ENCODE data around the gene POFUT2. TPM values are rescaled to one million over a fixed set of nuclear protein-coding genes. Genes with fewer than 3 reads are reported as not detected.

POFUT2 gene
- total RNA-seq, 4 donors from 2014 or later = 6.2 to 49.7 (median 24.6) TPM

- no peak for TF ChIP-seq POLR2A (IDR thresholded peaks at IDR 0.05)
- no peak for TF ChIP-seq CTCF (IDR thresholded peaks at IDR 0.05)
- Histone ChIP-seq H3K4me1 (no peaks in the 10 kb centered on the region), H3K4me3 (no peak overlapping the region), H3K27me3 (no peaks in the 10 kb centered on the region), H3K36me3 (no peaks in the 10 kb centered on the region), H3K27ac (no peak overlapping the region), H3K9me3 (no peaks in the 10 kb centered on the region)
- intact Hi-C loops (cut with DNase I; ENCODE audit: low total_unique reads) = no loop called here
- no peak for DNase-seq
These were observed 20.9 kb downstream of the POFUT2 start for GRCh38 chr21:45266518-45267389.

- Histone ChIP-seq H3K4me1 (no peaks in the 10 kb centered on the region), H3K9me3 (no peaks in the 10 kb centered on the region), H3K27me3 (no peaks in the 10 kb centered on the region), H3K4me3 (no peak overlapping the region), H3K36me3 (no peaks in the 10 kb centered on the region), H3K27ac (no peak overlapping the region)
- intact Hi-C loops (cut with DNase I; ENCODE audit: low total_unique reads) = no loop called here
- TF ChIP-seq CTCF (IDR thresholded peaks at IDR 0.05) = no peak
- TF ChIP-seq POLR2A (IDR thresholded peaks at IDR 0.05) = no peak
- DNase-seq = no peak
These were observed 21.8 kb downstream of the POFUT2 start for GRCh38 chr21:45265721-45266517.

GRCh38 chr21:45264912-45265515, 22.7 kb downstream of the POFUT2 start:
- no peaks in the 10 kb centered on the region for H3K27me3 ChIP-seq
- TF ChIP-seq CTCF (IDR thresholded peaks at IDR 0.05) = no peak
- no peak for TF ChIP-seq POLR2A (IDR thresholded peaks at IDR 0.05)
- no peaks in the 10 kb centered on the region for H3K36me3 ChIP-seq
- no peak overlapping the region for H3K27ac ChIP-seq
- no peaks in the 10 kb centered on the region for H3K9me3 ChIP-seq
- no peak overlapping the region for H3K4me3 ChIP-seq
- DNase-seq = no peak
- intact Hi-C loops (cut with DNase I; ENCODE audit: low total_unique reads) = no loop called here
- H3K4me1 ChIP-seq = no peaks in the 10 kb centered on the region

- Histone ChIP-seq H3K27ac (no peak overlapping the region), H3K27me3 (no peaks in the 10 kb centered on the region), H3K36me3 (no peaks in the 10 kb centered on the region), H3K4me1 (no peaks in the 10 kb centered on the region), H3K9me3 (no peaks in the 10 kb centered on the region), H3K4me3 (no peak overlapping the region)
- intact Hi-C loops (cut with DNase I; ENCODE audit: low total_unique reads) = no loop called here
- TF ChIP-seq POLR2A (IDR thresholded peaks at IDR 0.05) (no peak), CTCF (IDR thresholded peaks at IDR 0.05) (no peak)
- DNase-seq = no peak
These were observed 23.4 kb downstream of the POFUT2 start for GRCh38 chr21:45264146-45264911.
